ENCODE results near the gene DYNLT1. TPM values are rescaled to one million over a fixed set of nuclear protein-coding genes. Genes with fewer than 3 reads are reported as not detected.

Gene DYNLT1
- total and polyA plus RNA-seq, 12 donors = 106 to 211 (median 122) TPM

- TF ChIP-seq CTCF (IDR thresholded peaks at IDR 0.05) = no peak
- Histone ChIP-seq H3K4me3 (no peak overlapping the region), H3K27ac (no peak overlapping the region), H3K9me3 (no peaks in the 10 kb centered on the region), H3K27me3 (no peaks in the 10 kb centered on the region), H3K36me3 (peaks cover 0 to 90% (median 11%) of the 10 kb centered on the region in 9 donors), H3K4me1 (peaks cover 0 to 11% (median 0%) of the 10 kb centered on the region in 9 donors)
- WGBS, 2 donors = 90 to 94% methylated on average over 25 of the region's 25 CpGs
- ATAC-seq = no peak
- intact Hi-C loops (cut with DNase I) = loop anchor here in 3 of 10 donors (10.0 kb wide), 2 partner anchors 60 to 70 kb away; no protein-coding TSS in a partner anchor
- no peak for DNase-seq
Measured at GRCh38 chr6:158624684-158625682, 19.6 kb downstream of the DYNLT1 start.

- Histone ChIP-seq H3K9me3 (no peaks in the 10 kb centered on the region), H3K27ac (no peak overlapping the region), H3K36me3 (peaks cover 0 to 78% (median 11%) of the 10 kb centered on the region in 9 donors), H3K4me3 (no peak overlapping the region), H3K27me3 (no peaks in the 10 kb centered on the region), H3K4me1 (peaks cover 0 to 11% (median 0%) of the 10 kb centered on the region in 9 donors)
- 89 to 90% methylated on average over 10 of the region's 10 CpGs for WGBS, 2 donors
- no peak for ATAC-seq
- intact Hi-C loops (cut with DNase I) = loop anchor here in 3 of 10 donors (10.0 kb wide), 2 partner anchors 62 to 72 kb away; no protein-coding TSS in a partner anchor
- DNase-seq = no peak
- no peak for TF ChIP-seq CTCF (IDR thresholded peaks at IDR 0.05)
Measured at GRCh38 chr6:158622545-158623190, 21.9 kb downstream of the DYNLT1 start.

- WGBS, 2 donors = 93 to 95% methylated on average over 25 of the region's 25 CpGs
- DNase-seq = no peak
- TF ChIP-seq CTCF (IDR thresholded peaks at IDR 0.05) = no peak
- intact Hi-C loops (cut with DNase I) = loop anchor here in 3 of 10 donors (10.0 kb wide), 2 partner anchors 63 to 73 kb away; no protein-coding TSS in a partner anchor
- H3K4me3 ChIP-seq = no peak overlapping the region
- H3K36me3 ChIP-seq = peaks cover 0 to 70% (median 11%) of the 10 kb centered on the region in 9 donors
- ATAC-seq = peak in 2 of 8 donors; percentile 9 to 42
- peaks cover 0 to 6% (median 0%) of the 10 kb centered on the region in 9 donors for H3K4me1 ChIP-seq
- H3K27ac ChIP-seq = no peak overlapping the region
- no peaks in the 10 kb centered on the region for H3K27me3 ChIP-seq
- H3K9me3 ChIP-seq = no peaks in the 10 kb centered on the region
Measured at GRCh38 chr6:158621694-158622544, 22.6 kb downstream of the DYNLT1 start.

Data from heart right ventricle (tissue), 16 donors.